Mesothelial cell of epicardium (in vitro differentiated cells): ENCODE measurements around the gene C8B. TPM values are rescaled to one million over a fixed set of nuclear protein-coding genes. Genes with fewer than 3 reads are reported as not detected.

Source experiments
- DNase-seq, 2 experiments: peaks; one replicate each; pipeline ENCODE4 v3.0.0; 2021; ENCODE audit warnings: low spot score in 2 of 2; ENCODE audit not compliant: unreplicated experiment in 2 of 2
- H3K27ac Mint-ChIP-seq: 2 replicates; pipeline ENCODE4 v1.8.0; 2021; ENCODE audit warnings: mixed read lengths
- H3K27me3 Mint-ChIP-seq: 2 replicates; pipeline ENCODE4 v1.8.0; 2021; ENCODE audit warnings: low read depth, mixed read lengths
- H3K36me3 Mint-ChIP-seq: 2 replicates; pipeline ENCODE4 v1.8.0; 2021; ENCODE audit warnings: mixed read lengths
- H3K4me1 Mint-ChIP-seq: 2 replicates; pipeline ENCODE4 v1.8.0; 2021; ENCODE audit warnings: mixed read lengths
- H3K4me3 Mint-ChIP-seq: 2 replicates; pipeline ENCODE4 v1.8.0; 2021; ENCODE audit warnings: mild to moderate bottlenecking, moderate library complexity, mixed read lengths
- H3K9me3 Mint-ChIP-seq: 2 replicates; pipeline ENCODE4 v1.8.0; 2021; ENCODE audit warnings: mixed read lengths
- total RNA-seq: library from RNA; stranded (reverse); gene quantifications from 3 replicates; pipeline ENCODE4 v1.2.1, GENCODE V29; 2021
- TF ChIP-seq, protein P1 (sequence below): fragments of 200-600 bp; sonication (generic); IDR thresholded peaks from one replicate; pipeline ENCODE4 v1.5.0; 2021; ENCODE audit warnings: antibody characterized with exemption; ENCODE audit not compliant: unreplicated experiment

Gene C8B
- total RNA-seq, 1 donor from 2014 or later, result not detected

DNA sequence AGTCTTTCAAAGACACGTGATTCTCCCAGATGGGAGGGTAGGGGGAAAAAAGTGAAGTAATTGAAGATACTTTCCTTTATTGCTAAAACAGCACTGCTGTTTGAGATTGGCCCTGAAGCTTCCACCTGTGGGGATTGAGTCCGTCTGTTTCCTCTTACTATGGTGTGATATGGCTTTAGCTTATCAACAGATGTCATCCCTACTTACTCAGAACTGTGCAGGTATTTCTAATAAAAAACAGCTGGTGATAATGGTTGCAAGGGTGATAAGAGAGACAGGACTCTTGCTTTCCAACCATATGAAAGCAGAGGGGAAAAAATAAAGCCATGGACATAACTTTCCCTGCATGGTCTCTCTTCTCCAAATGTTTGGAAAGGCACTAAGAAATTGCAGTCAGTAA lies 41.7 kb upstream of the C8B start:
- H3K36me3 Mint-ChIP-seq, result no peaks in the 10 kb centered on the region

DNA sequence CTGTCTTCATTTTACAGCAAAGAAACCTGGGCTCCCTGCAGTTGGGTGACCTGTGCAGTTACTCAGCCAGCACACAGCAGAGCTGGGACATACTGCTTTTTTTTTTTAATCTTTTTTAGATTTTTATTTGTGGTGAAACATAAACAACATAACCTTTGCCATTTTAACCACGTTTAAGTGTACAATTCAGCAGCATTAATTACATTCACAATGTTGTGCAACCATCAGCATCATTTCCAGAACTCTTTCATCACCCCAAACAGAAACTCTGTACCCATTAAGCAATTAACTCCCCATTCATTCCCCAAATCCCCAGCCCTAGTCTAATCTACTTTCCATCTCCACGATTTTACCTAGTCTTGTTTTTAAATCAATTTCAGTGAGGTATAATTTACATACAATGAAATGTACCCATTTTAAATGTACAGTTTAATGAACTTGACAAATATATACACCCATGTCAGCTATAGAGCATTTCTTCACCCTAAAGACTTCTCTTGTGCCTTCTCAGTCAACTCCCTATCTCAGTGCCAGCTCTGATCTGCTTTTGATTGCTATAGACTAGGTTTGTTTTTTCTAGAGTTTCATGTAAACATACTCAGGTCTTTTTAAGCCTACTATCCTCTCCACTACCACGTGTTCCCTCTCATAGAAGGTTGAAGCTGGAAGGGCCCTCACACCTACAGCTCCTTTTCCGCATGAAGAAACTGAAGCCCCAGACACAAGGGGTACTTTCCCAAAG lies 37.8 kb upstream of the C8B start:
- Mint-ChIP-seq H3K4me1 (peaks cover 6% of the 10 kb centered on the region), H3K27ac (no peak overlapping the region), H3K36me3 (no peaks in the 10 kb centered on the region), H3K9me3 (no peaks in the 10 kb centered on the region), H3K27me3 (peaks cover 17% of the 10 kb centered on the region), H3K4me3 (no peak overlapping the region)
- TF ChIP-seq, protein P1, sequence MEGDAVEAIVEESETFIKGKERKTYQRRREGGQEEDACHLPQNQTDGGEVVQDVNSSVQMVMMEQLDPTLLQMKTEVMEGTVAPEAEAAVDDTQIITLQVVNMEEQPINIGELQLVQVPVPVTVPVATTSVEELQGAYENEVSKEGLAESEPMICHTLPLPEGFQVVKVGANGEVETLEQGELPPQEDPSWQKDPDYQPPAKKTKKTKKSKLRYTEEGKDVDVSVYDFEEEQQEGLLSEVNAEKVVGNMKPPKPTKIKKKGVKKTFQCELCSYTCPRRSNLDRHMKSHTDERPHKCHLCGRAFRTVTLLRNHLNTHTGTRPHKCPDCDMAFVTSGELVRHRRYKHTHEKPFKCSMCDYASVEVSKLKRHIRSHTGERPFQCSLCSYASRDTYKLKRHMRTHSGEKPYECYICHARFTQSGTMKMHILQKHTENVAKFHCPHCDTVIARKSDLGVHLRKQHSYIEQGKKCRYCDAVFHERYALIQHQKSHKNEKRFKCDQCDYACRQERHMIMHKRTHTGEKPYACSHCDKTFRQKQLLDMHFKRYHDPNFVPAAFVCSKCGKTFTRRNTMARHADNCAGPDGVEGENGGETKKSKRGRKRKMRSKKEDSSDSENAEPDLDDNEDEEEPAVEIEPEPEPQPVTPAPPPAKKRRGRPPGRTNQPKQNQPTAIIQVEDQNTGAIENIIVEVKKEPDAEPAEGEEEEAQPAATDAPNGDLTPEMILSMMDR, result no peak
- DNase-seq, result no peak

More for the DNA sequence above, 41.7 kb upstream of the C8B start:
- DNase-seq, result no peak
- TF ChIP-seq, protein P1, result no peak
- H3K27ac Mint-ChIP-seq, result no peak overlapping the region
- peaks cover 6% of the 10 kb centered on the region for H3K4me1 Mint-ChIP-seq
- H3K27me3 Mint-ChIP-seq, result peaks cover 33% of the 10 kb centered on the region
- H3K4me3 Mint-ChIP-seq, result no peak overlapping the region
- H3K9me3 Mint-ChIP-seq, result no peaks in the 10 kb centered on the region

- no peak overlapping the region for H3K27ac Mint-ChIP-seq
- TF ChIP-seq, protein P1, result no peak
- H3K9me3 Mint-ChIP-seq, result no peaks in the 10 kb centered on the region
- no peaks in the 10 kb centered on the region for H3K4me1 Mint-ChIP-seq
- no peak for DNase-seq
- no peaks in the 10 kb centered on the region for H3K36me3 Mint-ChIP-seq
- H3K27me3 Mint-ChIP-seq, result peaks cover 3% of the 10 kb centered on the region
- H3K4me3 Mint-ChIP-seq, result no peak overlapping the region
Observed at GRCh38 chr1:56995414-56996100, 29.7 kb upstream of the C8B start.

DNA sequence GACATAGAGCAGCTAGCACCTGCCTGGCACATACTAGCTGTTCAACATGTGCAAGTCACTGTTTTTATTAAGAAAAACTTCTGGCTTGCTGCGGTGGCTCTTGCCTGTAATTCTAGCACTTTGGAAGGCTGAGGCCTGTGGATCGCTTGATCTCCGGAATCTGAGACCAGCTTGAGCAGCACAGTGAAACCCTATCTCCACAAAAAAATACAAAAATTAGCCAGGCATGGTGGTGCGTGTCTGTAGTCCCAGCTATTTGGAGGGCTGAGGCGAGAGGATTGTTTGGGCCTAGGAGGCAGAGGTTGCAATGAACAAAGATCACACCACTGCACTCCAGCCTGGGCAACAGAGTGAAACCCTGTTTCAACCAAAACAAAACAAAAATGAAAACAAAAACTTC lies 27.7 kb upstream of the C8B start:
- H3K27ac Mint-ChIP-seq, result no peak overlapping the region
- H3K9me3 Mint-ChIP-seq, result peaks cover 3% of the 10 kb centered on the region
- no peak for DNase-seq
- H3K27me3 Mint-ChIP-seq, result peaks cover 3% of the 10 kb centered on the region
- H3K36me3 Mint-ChIP-seq, result no peaks in the 10 kb centered on the region
- TF ChIP-seq, protein P1, result no peak
- H3K4me3 Mint-ChIP-seq, result no peak overlapping the region
- no peaks in the 10 kb centered on the region for H3K4me1 Mint-ChIP-seq

- TF ChIP-seq, protein P1, result no peak
- H3K4me1 Mint-ChIP-seq, result no peaks in the 10 kb centered on the region
- H3K27me3 Mint-ChIP-seq, result peaks cover 3% of the 10 kb centered on the region
- H3K9me3 Mint-ChIP-seq, result peaks cover 3% of the 10 kb centered on the region
- no peak overlapping the region for H3K4me3 Mint-ChIP-seq
- H3K27ac Mint-ChIP-seq, result no peak overlapping the region
- no peaks in the 10 kb centered on the region for H3K36me3 Mint-ChIP-seq
- no peak for DNase-seq
Observed at GRCh38 chr1:56992318-56993125, 26.7 kb upstream of the C8B start.
